Transverse colon (tissue), 3 donors: Measurements from ENCODE around the gene STYXL1.

Experiments
- CTCF ChIP-seq, 5 experiments: fragments of 200-600 bp in 3 of 5; fragments of 450-650 bp in 2 of 5; sonication (generic) in 3 of 5; IDR thresholded peaks; 1 replicate in 2 of 5; 2 replicates in 3 of 5; pipeline ENCODE4 v1.5.1; 2016 to 2017; ENCODE audit warnings: antibody characterized with exemption in 5 of 5, inconsistent platforms in 3 of 5, mild to moderate bottlenecking in 2 of 5, moderate library complexity in 1 of 5
- EP300 ChIP-seq: sonication (generic); formaldehyde crosslinking; IDR thresholded peaks from one replicate; pipeline ENCODE4 v1.6.1; 2017; ENCODE audit warnings: antibody characterized with exemption, low read depth
- POLR2A ChIP-seq: fragments of 450-650 bp; IDR thresholded peaks from one replicate; pipeline ENCODE4 v1.6.1; 2016; ENCODE audit warnings: antibody characterized with exemption, mild to moderate bottlenecking, moderate library complexity

- TF ChIP-seq CTCF (IDR thresholded peaks at IDR 0.05) (no peak), POLR2A (no peak), EP300 (no peak)
These were observed 47.2 kb downstream of the STYXL1 start for GRCh38 chr7:76000566-76000965.
